ENCODE measurements around the gene KHDC1. TPM values are rescaled to one million over a fixed set of nuclear protein-coding genes. Genes with fewer than 3 reads are reported as not detected.

Gene KHDC1
- total and polyA plus RNA-seq, 2 of the 4 experiments (the other 2 are of a cell fraction) = 1.6 to 5.5 TPM

DNA sequence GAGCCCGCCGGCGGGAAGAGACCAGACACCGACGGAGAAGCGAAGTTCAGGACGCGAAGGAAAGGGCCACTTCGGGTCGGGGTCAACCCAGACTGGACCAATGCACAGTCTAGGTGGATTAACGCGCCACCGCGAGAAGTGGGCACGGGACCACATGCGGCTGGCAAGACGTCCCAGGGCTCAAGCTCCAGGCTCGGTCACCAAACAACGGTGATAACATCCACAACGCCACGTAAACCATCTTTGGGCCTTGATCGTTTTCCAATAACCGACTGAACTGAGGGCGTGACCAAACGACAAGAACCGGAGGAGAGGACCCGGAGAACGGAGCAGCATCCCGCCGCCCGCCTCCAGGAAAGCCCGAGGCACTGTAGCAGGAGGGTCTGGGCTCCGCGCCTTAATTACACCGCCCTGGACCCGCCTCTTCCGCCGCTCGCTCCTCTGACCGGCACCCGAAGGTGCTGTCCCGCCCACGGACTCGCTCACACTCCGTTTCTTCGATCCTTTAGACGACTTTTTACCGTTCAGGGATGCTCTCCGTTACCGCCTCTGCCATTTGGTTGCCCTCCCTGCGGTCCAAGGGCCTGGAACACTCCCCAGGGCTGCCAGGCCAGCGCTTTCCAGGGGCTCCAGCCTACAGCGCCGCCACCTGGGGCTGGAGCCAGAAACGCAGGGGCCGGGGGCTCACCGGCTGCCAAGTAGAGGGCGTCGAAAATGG lies 46.9 kb upstream of the KHDC1 start (continued):
- TF ChIP-seq, protein P1, sequence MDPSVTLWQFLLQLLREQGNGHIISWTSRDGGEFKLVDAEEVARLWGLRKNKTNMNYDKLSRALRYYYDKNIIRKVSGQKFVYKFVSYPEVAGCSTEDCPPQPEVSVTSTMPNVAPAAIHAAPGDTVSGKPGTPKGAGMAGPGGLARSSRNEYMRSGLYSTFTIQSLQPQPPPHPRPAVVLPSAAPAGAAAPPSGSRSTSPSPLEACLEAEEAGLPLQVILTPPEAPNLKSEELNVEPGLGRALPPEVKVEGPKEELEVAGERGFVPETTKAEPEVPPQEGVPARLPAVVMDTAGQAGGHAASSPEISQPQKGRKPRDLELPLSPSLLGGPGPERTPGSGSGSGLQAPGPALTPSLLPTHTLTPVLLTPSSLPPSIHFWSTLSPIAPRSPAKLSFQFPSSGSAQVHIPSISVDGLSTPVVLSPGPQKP (IDR thresholded peaks at IDR 0.05; ENCODE audit: borderline replicate concordance, low read depth, low read length) = no peak

DNA sequence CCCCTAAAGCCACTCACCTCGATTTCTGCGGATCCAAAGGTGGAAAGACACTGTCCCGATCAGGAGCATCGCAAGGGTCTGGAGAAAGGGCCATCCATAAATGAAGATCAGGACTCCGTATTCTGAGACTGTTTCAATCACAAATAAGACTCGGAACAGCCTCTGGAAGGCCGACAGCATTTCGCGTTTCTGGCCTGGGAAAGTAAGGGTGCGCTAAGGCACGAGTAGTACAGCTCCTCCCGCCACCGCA lies 46.5 kb upstream of the KHDC1 start:
- no peak for ATAC-seq (ENCODE audit: low read depth)
- CTCF ChIA-PET = interaction anchor here (0.9 to 1.5 kb wide), 2 partner anchors 19 to 78 kb away, joined by 4 to 6 read pairs; no protein-coding TSS in a partner anchor
- TF ChIP-seq FOS (IDR thresholded peaks at IDR 0.05; ENCODE audit: low read depth, low read length) = no peak
- TF ChIP-seq BHLHE40 (IDR thresholded peaks at IDR 0.05; ENCODE audit: low read depth, low read length) = no peak
- no peak for TF ChIP-seq POLR2A (IDR thresholded peaks at IDR 0.05; ENCODE audit: low read depth, low read length)
- no peak for TF ChIP-seq RCOR1 (IDR thresholded peaks at IDR 0.05; ENCODE audit: insufficient replicate concordance, low read length)
- no peak for TF ChIP-seq MAZ (IDR thresholded peaks at IDR 0.05; ENCODE audit: borderline replicate concordance, low read depth, low read length)
- TF ChIP-seq RFX5 (IDR thresholded peaks at IDR 0.05; ENCODE audit: low read depth, low read length) = no peak
- TF ChIP-seq, protein P2, sequence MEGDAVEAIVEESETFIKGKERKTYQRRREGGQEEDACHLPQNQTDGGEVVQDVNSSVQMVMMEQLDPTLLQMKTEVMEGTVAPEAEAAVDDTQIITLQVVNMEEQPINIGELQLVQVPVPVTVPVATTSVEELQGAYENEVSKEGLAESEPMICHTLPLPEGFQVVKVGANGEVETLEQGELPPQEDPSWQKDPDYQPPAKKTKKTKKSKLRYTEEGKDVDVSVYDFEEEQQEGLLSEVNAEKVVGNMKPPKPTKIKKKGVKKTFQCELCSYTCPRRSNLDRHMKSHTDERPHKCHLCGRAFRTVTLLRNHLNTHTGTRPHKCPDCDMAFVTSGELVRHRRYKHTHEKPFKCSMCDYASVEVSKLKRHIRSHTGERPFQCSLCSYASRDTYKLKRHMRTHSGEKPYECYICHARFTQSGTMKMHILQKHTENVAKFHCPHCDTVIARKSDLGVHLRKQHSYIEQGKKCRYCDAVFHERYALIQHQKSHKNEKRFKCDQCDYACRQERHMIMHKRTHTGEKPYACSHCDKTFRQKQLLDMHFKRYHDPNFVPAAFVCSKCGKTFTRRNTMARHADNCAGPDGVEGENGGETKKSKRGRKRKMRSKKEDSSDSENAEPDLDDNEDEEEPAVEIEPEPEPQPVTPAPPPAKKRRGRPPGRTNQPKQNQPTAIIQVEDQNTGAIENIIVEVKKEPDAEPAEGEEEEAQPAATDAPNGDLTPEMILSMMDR (conservative IDR thresholded peaks at IDR 0.05; ENCODE audit: low read depth, low read length) = no peak
- TF ChIP-seq, protein P1 (IDR thresholded peaks at IDR 0.05; ENCODE audit: borderline replicate concordance, low read depth, low read length) = no peak
- TF ChIP-seq, protein P3, sequence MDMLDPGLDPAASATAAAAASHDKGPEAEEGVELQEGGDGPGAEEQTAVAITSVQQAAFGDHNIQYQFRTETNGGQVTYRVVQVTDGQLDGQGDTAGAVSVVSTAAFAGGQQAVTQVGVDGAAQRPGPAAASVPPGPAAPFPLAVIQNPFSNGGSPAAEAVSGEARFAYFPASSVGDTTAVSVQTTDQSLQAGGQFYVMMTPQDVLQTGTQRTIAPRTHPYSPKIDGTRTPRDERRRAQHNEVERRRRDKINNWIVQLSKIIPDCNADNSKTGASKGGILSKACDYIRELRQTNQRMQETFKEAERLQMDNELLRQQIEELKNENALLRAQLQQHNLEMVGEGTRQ (IDR thresholded peaks at IDR 0.05; ENCODE audit: low read depth, low read length) = no peak
- TF ChIP-seq RAD21 (IDR thresholded peaks at IDR 0.05; ENCODE audit: low read length) = no peak

More for the DNA sequence above, 46.5 kb upstream of the KHDC1 start:
- intact Hi-C loops (cut with micrococcal nuclease) = no loop called here
- Histone ChIP-seq H3K27ac (ENCODE audit: insufficient read depth, low read length) (peak overlapping the region; percentile 56), H4K5ac (ENCODE audit: low read depth, low read length) (peak overlapping the region; percentile 86), H2BK120ac (ENCODE audit: low read depth, low read length) (peak overlapping the region; percentile 68; the same call in 1 of the 2 replicates), H4K8ac (ENCODE audit: low read depth in 2 of 2, low read length in 2 of 2) (peak overlapping the region; percentile 85 to 93), H2AK9ac (replicated peaks; ENCODE audit: low read depth, low read length, poor library complexity) (peak overlapping the region; percentile 77), H3K4ac (ENCODE audit: low read depth, low read length) (peak overlapping the region; percentile 94), H3K4me2 (ENCODE audit: low read depth, low read length) (peak overlapping the region; percentile 96), H3K27me3 (ENCODE audit: control insufficient read depth, insufficient read depth, low read length) (no peaks in the 10 kb centered on the region; the same call in 1 of the 2 replicates), H2AFZ (replicated peaks; ENCODE audit: low read length, poor library complexity) (peak overlapping the region; percentile 94), H4K91ac (ENCODE audit: insufficient read depth, low read depth, low read length) (peak overlapping the region; percentile 67), H3K56ac (ENCODE audit: extremely low read depth, insufficient read depth, low read length) (peak overlapping the region; percentile 75), H2BK5ac (ENCODE audit: low read depth, low read length, poor library complexity, severe bottlenecking) (peak overlapping the region; percentile 25), H3K4me3 (ENCODE audit: insufficient read depth, low read depth, low read length) (peak overlapping the region; percentile 61), H4K20me1 (ENCODE audit: insufficient read depth, low read length) (no peaks in the 10 kb centered on the region), H3K79me1 (ENCODE audit: low read depth in 1 of 2, low read length in 2 of 2) (peaks cover 5 to 30% of the 10 kb centered on the region in 2 experiments), H3K23ac (ENCODE audit: low read depth, low read length) (peak overlapping the region; percentile 96), H2BK20ac (ENCODE audit: low read depth, low read length) (no peak overlapping the region), H3K36me3 (ENCODE audit: control insufficient read depth, insufficient read depth, low read length) (no peaks in the 10 kb centered on the region), H3K4me1 (ENCODE audit: control insufficient read depth, insufficient read depth, low read length) (peaks cover 6% of the 10 kb centered on the region), H3K9ac (ENCODE audit: low read depth, low read length) (peak overlapping the region; percentile 72), H3K14ac (replicated peaks; ENCODE audit: low read depth, low read length) (peak overlapping the region; percentile 96), H3K9me3 (ENCODE audit: control insufficient read depth, insufficient read depth, low read length) (no peaks in the 10 kb centered on the region), H2BK15ac (ENCODE audit: low read depth, low read length) (no peak overlapping the region), H2AK5ac (ENCODE audit: low read depth, low read length) (0 out of 2 replicates have a peak overlapping the region, but pooled peaks have one; percentile 18), H3K9me1 (ENCODE audit: insufficient read depth, low read length) (no peaks in the 10 kb centered on the region), H3K18ac (ENCODE audit: low read depth, low read length) (peak overlapping the region; percentile 40; the same call in 1 of the 2 replicates)
- in situ Hi-C loops (cut with MboI; ENCODE audit: low sequenced_read_pairs) = no loop called here
- BruUV-seq (replicated peaks) = TSS peak; percentile 87
- DNase-seq = no peak
- POLR2A ChIA-PET (ENCODE audit: unreplicated experiment) = no interaction called here
- dilution Hi-C loops (cut with HindIII; ENCODE audit: low sequenced_read_pairs, unreplicated experiment) = no loop called here
- WGBS, 2 experiments (ENCODE audit: extremely low coverage in 2 of 2, insufficient read length in 1 of 2) = 4% methylated on average over 9 of the region's 13 CpGs; no CpG with 5 or more reads in 1 of the 2 experiments
